GM21526 (cell line): Measurements from ENCODE around the gene POLR1B.
"Not testable (repeated sequence)": the region's sequence is repeated elsewhere in the genome, so short reads cannot be mapped to it uniquely, and the experiment has no call there.

ENCODE experiments used
- ATAC-seq: cut with Tn5 transposase; IDR thresholded peaks from one replicate; pipeline ENCODE4 v1.9.1; 2021; ENCODE audit warnings: moderate library complexity; ENCODE audit not compliant: unreplicated experiment, low FRiP score

The POLR1B gene

GRCh38 chr2:112593736-112594135 lies 51.5 kb downstream of the POLR1B start:
- no peak for ATAC-seq

- ATAC-seq: no peak
These were observed 55.5 kb downstream of the POLR1B start for GRCh38 chr2:112597537-112598322.

GRCh38 chr2:112600634-112601033 lies 58.4 kb downstream of the POLR1B start:
- no peak for ATAC-seq

GRCh38 chr2:112601754-112602153 lies 59.5 kb downstream of the POLR1B start:
- no peak for ATAC-seq

GRCh38 chr2:112602917-112603316 lies 60.7 kb downstream of the POLR1B start:
- ATAC-seq: no peak

GRCh38 chr2:112603731-112604130 lies 61.5 kb downstream of the POLR1B start:
- no peak for ATAC-seq

GRCh38 chr2:112604952-112605351 lies 62.7 kb downstream of the POLR1B start:
- ATAC-seq: no peak

GRCh38 chr2:112605926-112606325 lies 63.7 kb downstream of the POLR1B start:
- no peak for ATAC-seq

- ATAC-seq: no peak
These were observed 64.3 kb downstream of the POLR1B start for GRCh38 chr2:112606547-112606946.

GRCh38 chr2:112607680-112608438 lies 65.6 kb downstream of the POLR1B start:
- no peak for ATAC-seq

GRCh38 chr2:112609320-112609719 lies 67.1 kb downstream of the POLR1B start:
- not testable (repeated sequence) for ATAC-seq

GRCh38 chr2:112612283-112612682 lies 70.0 kb downstream of the POLR1B start:
- not testable (repeated sequence) for ATAC-seq

- no peak for ATAC-seq
These were observed 72.1 kb downstream of the POLR1B start for GRCh38 chr2:112614201-112614840.

GRCh38 chr2:112615051-112615450 lies 72.8 kb downstream of the POLR1B start:
- ATAC-seq: no peak

- ATAC-seq: not testable (repeated sequence)
These were observed 73.5 kb downstream of the POLR1B start for GRCh38 chr2:112615798-112616197.

GRCh38 chr2:112618383-112618782 lies 76.1 kb downstream of the POLR1B start:
- ATAC-seq: no peak

GRCh38 chr2:112621790-112622527 lies 79.7 kb downstream of the POLR1B start:
- no peak for ATAC-seq

GRCh38 chr2:112622528-112622849 lies 80.2 kb downstream of the POLR1B start:
- ATAC-seq: no peak

- peak; percentile 70 for ATAC-seq
These were observed 81.9 kb downstream of the POLR1B start for GRCh38 chr2:112623913-112624777.
